ENCODE results near the gene HBEGF.

HBEGF gene

GRCh38 chr5:140331638-140332037 lies 14.8 kb downstream of the HBEGF start:
- DNase-seq, result no peak

- no peak for DNase-seq
Measured at GRCh38 chr5:140329739-140330481, 16.5 kb downstream of the HBEGF start.

- no peak for DNase-seq
Measured at GRCh38 chr5:140328036-140328764, 18.2 kb downstream of the HBEGF start.

- no peak for DNase-seq
Measured at GRCh38 chr5:140327589-140327988, 18.8 kb downstream of the HBEGF start.

- DNase-seq, result no peak
Measured at GRCh38 chr5:140325486-140325885, 20.9 kb downstream of the HBEGF start.

GRCh38 chr5:140324617-140325241 lies 21.7 kb downstream of the HBEGF start:
- DNase-seq, result no peak

- no peak for DNase-seq
Measured at GRCh38 chr5:140324041-140324600, 22.3 kb downstream of the HBEGF start.

- DNase-seq, result no peak
Measured at GRCh38 chr5:140322751-140323731, 23.4 kb downstream of the HBEGF start.

GRCh38 chr5:140321796-140322195 lies 24.6 kb downstream of the HBEGF start:
- DNase-seq, result no peak

GRCh38 chr5:140319833-140320232 lies 26.6 kb downstream of the HBEGF start:
- no peak for DNase-seq

- DNase-seq, result no peak
Measured at GRCh38 chr5:140318792-140319191, 27.6 kb downstream of the HBEGF start.

- DNase-seq, result no peak
Measured at GRCh38 chr5:140317859-140318258, 28.5 kb downstream of the HBEGF start.

GRCh38 chr5:140312791-140313189 lies 33.6 kb downstream of the HBEGF start:
- DNase-seq, result no peak

GRCh38 chr5:140312067-140312790 lies 34.2 kb downstream of the HBEGF start:
- DNase-seq, result no peak

GRCh38 chr5:140311011-140311467 lies 35.4 kb downstream of the HBEGF start:
- no peak for DNase-seq

GRCh38 chr5:140310434-140310833 lies 36.0 kb downstream of the HBEGF start:
- DNase-seq, result no peak

- no peak for DNase-seq
Measured at GRCh38 chr5:140309706-140310249, 36.6 kb downstream of the HBEGF start.

- no peak for DNase-seq
Measured at GRCh38 chr5:140305471-140305870, 40.9 kb downstream of the HBEGF start.

GRCh38 chr5:140303966-140304365 lies 42.4 kb downstream of the HBEGF start:
- no peak for DNase-seq

- DNase-seq, result peak; percentile 84
Measured at GRCh38 chr5:140302786-140303639, 43.4 kb downstream of the HBEGF start, which contains the start of gene PFDN1. TSS of gene PFDN1 (minus strand) at chr5:140303101. CDS start at chr5:140303073, 28 bp downstream.
